Kidney capillary endothelial cell (primary cell): Measurements from ENCODE around the gene FBP1.
"Not testable (repeated sequence)": the region's sequence is repeated elsewhere in the genome, so short reads cannot be mapped to it uniquely, and the experiment has no call there.

Source experiments
- DNase-seq: peaks from one replicate; pipeline ENCODE4 v3.0.0-alpha.2; 2018; ENCODE audit warnings: low spot score

The FBP1 gene

DNA sequence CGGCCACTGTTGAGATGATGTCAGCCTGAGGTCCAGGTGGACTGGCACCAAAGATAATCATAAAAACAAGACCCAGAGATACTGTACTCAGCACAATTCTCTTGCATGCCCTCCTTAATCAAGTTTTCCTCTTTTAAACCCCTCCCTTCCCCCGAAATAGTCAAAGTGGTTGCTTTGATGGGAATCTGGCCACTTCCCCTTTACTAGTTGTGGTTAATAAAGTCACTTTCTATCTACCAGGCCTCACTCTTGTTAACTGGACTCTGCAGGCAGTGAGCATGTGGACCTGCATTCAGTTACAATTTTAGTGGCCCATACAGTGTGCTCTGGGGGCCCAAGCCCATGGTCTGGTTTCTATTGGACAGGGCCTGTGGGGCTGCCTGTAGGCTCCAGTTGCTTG, 63.2 kb downstream of the FBP1 start:
- DNase-seq: no peak

DNA sequence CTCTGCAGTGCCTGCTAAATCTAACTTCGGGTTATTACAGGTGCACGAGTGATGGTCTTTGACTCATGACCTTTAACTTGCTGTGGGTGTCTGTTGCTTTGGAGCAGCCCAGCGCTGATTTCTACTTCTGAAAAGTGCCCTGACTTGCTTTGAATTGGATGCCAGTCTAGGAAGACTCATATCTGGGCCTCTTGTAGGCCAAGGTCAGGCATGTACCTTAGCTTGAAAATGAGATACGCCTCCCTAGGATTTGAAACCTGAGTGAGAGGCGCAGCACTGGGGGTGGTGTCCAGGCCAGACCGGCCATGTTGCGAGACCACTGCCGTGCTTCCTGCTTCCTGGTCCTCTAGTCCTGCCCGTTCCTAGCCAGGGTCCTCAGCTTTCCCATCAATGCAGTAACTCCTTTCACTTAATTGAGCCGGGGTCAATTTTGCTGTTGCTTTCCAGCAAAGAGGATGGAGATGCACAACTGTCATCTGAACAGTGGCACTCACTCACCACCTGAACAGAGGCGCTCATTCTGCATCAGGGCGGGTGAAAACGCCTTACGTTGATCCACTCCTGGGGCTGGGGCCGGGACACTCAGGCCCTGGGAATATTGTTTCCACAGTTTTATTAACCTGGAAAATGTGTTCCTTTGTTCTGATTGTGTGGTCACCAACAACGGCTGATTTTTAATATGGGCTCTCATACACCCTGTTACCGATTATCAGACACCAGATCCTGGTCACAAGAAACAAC, 70.2 kb downstream of the FBP1 start:
- no peak for DNase-seq

DNA sequence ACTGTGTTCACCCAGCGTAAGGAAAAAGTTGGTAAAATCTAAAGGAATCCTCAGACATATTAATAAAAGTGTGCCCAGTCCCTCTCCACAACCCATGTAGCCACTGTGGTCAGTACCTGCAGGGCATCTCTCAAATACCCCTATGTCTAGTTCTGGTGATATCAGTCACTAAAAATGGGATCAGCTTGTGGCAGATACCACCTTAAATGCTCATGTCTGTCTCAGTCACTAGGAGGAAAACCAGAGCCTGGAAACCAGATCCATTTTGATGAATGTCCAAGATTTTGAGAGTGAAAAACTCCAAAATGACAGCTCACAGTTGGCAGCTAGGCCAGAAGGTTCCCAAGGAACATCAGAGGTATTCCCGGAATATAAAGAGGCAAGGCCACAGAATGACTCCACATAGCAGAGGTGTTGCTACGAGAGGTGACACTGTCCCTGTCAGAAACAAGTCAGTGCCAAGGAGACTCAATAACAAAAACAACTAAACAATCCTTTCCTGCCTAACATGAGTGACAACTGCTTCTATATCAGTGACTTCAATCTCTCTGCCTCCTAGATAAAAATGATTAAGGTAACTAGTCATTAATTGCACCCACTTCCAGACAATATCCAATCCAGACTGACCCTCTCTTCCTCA, 70.9 kb downstream of the FBP1 start:
- no peak for DNase-seq

DNA sequence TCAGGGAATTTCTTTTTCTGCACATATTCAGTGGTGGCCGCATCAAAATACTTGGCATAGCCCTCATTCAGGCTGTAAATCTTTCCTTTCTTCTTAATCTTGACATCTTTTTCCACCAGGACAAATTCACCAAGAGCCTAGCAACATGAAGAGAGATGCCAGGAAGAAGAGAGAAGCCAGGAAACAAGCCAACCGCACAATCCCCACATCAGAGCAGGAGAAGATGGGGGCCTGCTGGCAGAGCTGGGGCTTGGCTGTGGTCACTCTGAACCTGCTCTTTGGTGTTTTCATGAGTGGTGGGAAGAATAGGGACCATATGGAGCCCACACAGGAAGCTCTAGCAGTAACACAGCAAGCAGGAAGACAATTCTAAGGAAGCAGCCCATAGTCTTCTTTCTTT, 72.0 kb downstream of the FBP1 start:
- no peak for DNase-seq

DNA sequence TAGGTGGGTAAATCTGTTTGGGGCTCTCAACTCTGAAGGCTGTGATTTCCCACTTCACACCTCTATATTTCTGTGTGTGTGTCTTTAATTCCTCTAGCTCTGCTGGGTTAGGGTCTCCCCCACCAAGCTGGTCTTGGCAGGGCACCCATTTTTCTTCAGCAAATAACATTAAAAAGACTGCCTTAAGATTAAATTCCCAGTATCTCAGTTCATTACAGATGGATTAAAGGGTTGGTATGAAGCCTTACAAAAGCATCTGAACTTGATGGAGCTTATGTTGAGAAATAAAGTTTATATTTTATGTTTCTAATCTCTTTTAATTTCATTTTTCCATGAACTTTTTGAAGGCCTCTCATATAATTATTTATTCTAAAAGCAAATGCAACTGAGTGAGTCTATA, 72.8 kb downstream of the FBP1 start:
- no peak for DNase-seq

DNA sequence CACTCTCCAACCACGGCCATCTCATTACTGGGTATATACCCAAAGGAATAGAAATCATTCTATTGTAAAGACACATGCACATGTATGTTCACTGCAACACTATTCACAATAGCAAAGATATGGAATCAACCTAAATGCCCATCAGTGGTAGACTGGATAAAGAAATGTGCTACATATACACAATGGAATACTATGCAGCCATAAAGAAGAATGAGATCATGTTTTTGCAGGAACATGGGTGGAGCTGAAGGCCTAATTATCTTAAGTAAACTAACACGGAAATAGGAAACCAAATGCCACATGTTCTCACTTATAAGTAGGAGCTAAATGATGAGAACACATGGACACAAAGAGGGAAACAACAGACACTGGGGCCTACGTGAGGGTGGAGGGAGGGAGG, 75.0 kb downstream of the FBP1 start:
- not testable (repeated sequence) for DNase-seq

DNA sequence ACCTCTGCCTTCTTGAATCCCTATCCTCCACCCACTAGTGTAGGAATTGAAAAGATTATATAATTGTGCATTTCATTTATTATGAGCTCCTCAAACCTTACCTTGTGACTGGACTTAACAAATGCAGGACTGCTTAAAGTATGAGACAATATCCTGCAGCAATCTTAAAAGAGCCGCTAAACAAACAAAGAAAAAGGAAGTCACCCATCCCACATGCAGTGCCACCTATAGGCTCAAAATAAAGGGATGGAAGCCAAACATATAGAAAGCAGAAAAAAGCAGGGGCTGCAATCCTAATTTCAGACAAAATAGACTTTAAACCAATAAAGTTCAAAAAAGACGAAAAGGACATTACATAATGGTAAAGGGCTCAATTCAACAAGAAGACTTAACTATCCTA, 75.8 kb downstream of the FBP1 start:
- no peak for DNase-seq

DNA sequence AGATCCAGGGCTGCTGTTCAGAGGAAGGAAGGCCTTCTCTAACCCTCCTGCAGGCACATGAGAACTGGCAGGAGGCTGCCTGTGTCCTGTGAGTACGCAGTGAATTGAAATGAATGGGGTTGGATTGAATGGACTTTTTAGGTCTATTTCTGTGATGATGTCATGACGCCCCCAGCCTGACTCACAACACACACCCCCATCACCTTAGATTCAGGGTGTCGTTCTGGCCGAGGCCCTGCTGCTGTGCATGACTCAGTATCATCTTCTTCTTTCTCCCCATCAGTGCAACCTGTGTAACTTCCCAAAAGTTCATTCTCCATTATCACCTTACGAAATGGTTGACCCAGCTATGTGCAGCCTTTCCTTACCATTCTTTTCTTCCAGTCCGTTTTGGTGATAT, 79.1 kb downstream of the FBP1 start:
- DNase-seq: no peak

DNA sequence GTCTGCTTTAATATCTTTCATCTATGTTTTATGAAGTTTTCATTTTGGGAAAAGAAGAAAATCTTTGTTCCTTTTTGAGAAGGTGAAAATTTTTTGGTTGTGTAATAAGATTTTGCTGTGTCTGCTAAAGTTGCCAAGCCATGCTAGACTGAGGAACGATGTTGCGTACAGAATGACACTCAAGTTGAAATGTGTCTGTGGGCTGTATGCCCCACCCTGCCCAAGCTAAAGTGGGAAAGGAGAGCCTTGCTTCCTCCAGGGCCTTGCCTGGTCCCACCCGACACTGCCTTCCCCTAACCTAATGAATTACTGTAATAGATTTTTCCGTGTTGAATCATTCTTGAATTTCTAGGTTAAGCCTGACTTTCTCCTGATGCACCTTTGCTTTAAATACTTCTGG, 81.9 kb downstream of the FBP1 start:
- no peak for DNase-seq

DNA sequence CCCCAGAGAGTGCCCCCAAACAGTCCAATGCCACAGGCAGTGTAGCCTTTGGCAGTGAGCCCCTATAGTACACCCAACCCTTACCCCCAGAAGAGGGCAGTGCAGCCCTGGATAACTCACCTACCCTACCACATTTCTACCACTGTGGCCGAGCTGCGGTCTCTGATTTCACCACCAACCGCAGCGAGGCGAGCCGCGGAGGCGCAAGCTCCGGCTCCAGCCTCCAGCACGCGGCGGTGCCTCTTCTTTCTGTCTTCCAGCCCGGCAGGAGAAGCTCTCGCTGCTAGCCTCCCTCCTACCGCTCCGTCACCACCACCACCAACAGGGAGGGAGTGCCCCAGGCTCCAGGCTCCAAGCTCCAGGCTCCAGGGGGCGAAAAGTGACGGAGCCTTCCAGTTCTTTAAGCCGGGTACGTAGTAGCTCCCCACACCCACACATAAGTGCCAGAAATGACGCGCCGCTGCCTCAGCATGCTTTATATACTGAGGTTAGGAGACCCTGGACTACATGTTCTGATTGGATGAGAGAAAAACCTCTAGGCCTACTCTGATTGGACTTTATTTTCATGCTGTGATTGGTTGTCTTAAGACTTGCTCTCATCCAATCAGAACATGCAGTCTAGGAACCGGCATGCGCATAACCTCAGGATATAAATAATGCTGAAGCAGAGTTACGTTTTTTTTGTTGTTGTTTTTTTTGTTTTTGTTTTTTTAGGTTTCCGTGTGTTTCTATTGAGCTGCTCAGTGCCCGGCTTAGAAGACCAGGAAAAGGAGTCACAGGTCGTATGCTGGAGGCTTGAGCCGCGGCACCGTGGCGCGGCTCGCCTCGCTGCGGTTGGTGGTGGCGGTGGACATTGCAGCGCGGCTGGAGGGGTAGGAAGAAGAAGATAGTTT, 84.6 kb downstream of the FBP1 start, which contains the start of gene PCAT7:
Gene PCAT7, plus strand, starts transcription at position 645 of the 893 bp plus-strand sequence.
- no peak for DNase-seq

DNA sequence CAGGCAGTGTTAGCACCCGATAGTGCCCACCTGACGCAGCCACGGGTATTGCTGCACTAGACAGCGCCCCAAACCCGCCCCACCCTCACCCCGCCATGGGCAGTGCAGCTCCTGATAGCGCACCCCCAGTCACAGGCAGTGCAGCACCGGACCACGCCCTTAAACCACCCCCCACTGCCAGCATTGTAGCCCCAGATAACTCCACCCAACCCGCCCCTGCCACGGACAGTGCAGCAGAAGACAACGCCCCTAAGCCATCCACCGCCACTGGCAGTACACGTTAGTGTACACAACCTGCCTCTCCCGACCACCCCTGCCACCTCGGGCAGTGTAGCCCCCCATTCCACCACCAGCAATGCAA, 85.3 kb downstream of the FBP1 start:
- DNase-seq: no peak
